HepG2 (cell line): ENCODE results near the gene SHROOM1. TPM values are rescaled to one million over a fixed set of nuclear protein-coding genes. Genes with fewer than 3 reads are reported as not detected.

Source experiments
- ATAC-seq: fragments of 200-7000 bp; cut with Tn5 transposase; 3 replicates; pipeline ENCODE4 v1.9.1; 2020; ENCODE audit warnings: mild to moderate bottlenecking, moderate library complexity
- BruUV-seq: library from RNA; stranded (reverse); fragments of 400-500 nt; replicated peaks from 2 replicates; lab custom pipeline; 2021; lab: Mats Ljungman, UMichigan
- CTCF ChIA-PET: fragments of 300-600 bp; formaldehyde crosslinking; extraction: SDS; loops from one replicate; lab custom pipeline; 2021; ENCODE audit warnings: low total read pairs, inconsistent platforms, low intra/inter-chr PET ratio; lab: Yijun Ruan, JAX
- POLR2A ChIA-PET: fragments of 350-600 bp; sonication (Branson Sonifier 250); formaldehyde crosslinking; loops from one replicate; lab custom pipeline; 2020; ENCODE audit warnings: antibody characterized with exemption, inconsistent platforms; lab: Yijun Ruan, JAX
- DNase-seq: peaks from one replicate; pipeline ENCODE4 v3.0.0-alpha.2; 2015; ENCODE audit warnings: low spot score
- FAIRE-seq: peaks from 3 replicates; lab custom pipeline; 2011; peaks lifted over from hg19 to GRCh38; lab: Jason Lieb, UNC
- H2AFZ ChIP-seq: one replicate; pipeline ENCODE4 v1.6.1; 2011; ENCODE audit warnings: low read length, inconsistent platforms
- H3K27ac ChIP-seq: fragments of 300-600 bp; 3 replicates; pipeline ENCODE4 v1.8.0; 2011; ENCODE audit warnings: mixed run types, mild to moderate bottlenecking, mixed read lengths, low read length, inconsistent platforms; ENCODE audit not compliant: insufficient read depth; ENCODE audit errors: extremely low read length
- H3K27me3 ChIP-seq, 2 experiments: fragments of 200-600 bp in 1 of 2; 2 replicates in 1 of 2; 3 replicates in 1 of 2; pipeline versions ENCODE4 v1.6.0 to v1.8.0; 2011; ENCODE audit warnings: low read length in 2 of 2, mild to moderate bottlenecking in 2 of 2, moderate library complexity in 2 of 2, inconsistent platforms in 1 of 2; ENCODE audit not compliant: insufficient read depth in 2 of 2, control insufficient read depth in 1 of 2
- H3K36me3 ChIP-seq, 2 experiments: fragments of 200-600 bp in 1 of 2; replicated peaks in 1 of 2; 2 replicates in 1 of 2; 3 replicates in 1 of 2; pipeline versions ENCODE4 v1.5.1 to v1.8.0; 2011; ENCODE audit warnings: low read length in 2 of 2, inconsistent platforms in 1 of 2; ENCODE audit not compliant: insufficient read depth in 2 of 2, control insufficient read depth in 1 of 2
- H3K4me1 ChIP-seq: 2 replicates; pipeline ENCODE4 v1.5.1; 2012; ENCODE audit warnings: low read length, inconsistent platforms; ENCODE audit not compliant: insufficient read depth
- H3K4me2 ChIP-seq: 2 replicates; pipeline ENCODE4 v1.6.0; 2011; ENCODE audit warnings: low read depth, low read length, inconsistent platforms
- H3K4me3 ChIP-seq, 3 experiments: fragments of 200-600 bp in 1 of 3; sonication (generic), shearing (Covaris generic) in 1 of 3; replicated peaks in 1 of 3; 2 replicates each; pipeline ENCODE4 v1.5.1; 2011 to 2016; ENCODE audit warnings: low read length in 3 of 3, inconsistent platforms in 2 of 3, low read depth in 2 of 3, mild to moderate bottlenecking in 2 of 3, control low read depth in 1 of 3, mixed read lengths in 1 of 3; ENCODE audit not compliant: insufficient read depth in 1 of 3
- H3K79me2 ChIP-seq: one replicate; pipeline ENCODE4 v1.6.1; 2011; ENCODE audit warnings: low read length, inconsistent platforms; ENCODE audit not compliant: insufficient read depth
- H3K9ac ChIP-seq: 2 replicates; pipeline ENCODE4 v1.6.0; 2011; ENCODE audit warnings: mild to moderate bottlenecking, low read depth, low read length, inconsistent platforms; ENCODE audit not compliant: insufficient read depth
- H3K9me3 ChIP-seq: 2 replicates; pipeline ENCODE4 v1.5.1; 2012; ENCODE audit warnings: mild to moderate bottlenecking, low read length
- H4K20me1 ChIP-seq: 2 replicates; pipeline ENCODE4 v1.6.0; 2011; ENCODE audit warnings: inconsistent platforms, mild to moderate bottlenecking, low read length, moderate library complexity; ENCODE audit not compliant: insufficient read depth
- ELF3 ChIP-seq: IDR thresholded peaks from 2 replicates; pipeline ENCODE4 v1.6.1; 2016; ENCODE audit warnings: missing genetic modification reagents, missing compliant biosample characterization
- MYNN ChIP-seq: sonication (generic); formaldehyde crosslinking; IDR thresholded peaks from 2 replicates; pipeline ENCODE4 v1.4.0; 2020; ENCODE audit warnings: mild to moderate bottlenecking, low read depth, missing genetic modification reagents
- PAXIP1 ChIP-seq: sonication (generic); formaldehyde crosslinking; conservative IDR thresholded peaks from 2 replicates; pipeline ENCODE4 v1.4.0; 2020; ENCODE audit warnings: mild to moderate bottlenecking, missing genetic modification reagents, moderate library complexity
- PBX3 ChIP-seq: sonication (generic); formaldehyde crosslinking; IDR thresholded peaks from 2 replicates; pipeline ENCODE4 v1.8.1; 2023; ENCODE audit warnings: missing genetic modification reagents, inconsistent platforms, borderline replicate concordance
- PHF8 ChIP-seq: sonication (generic); formaldehyde crosslinking; IDR thresholded peaks from 2 replicates; pipeline ENCODE4 v1.5.0; 2020; ENCODE audit warnings: missing genetic modification reagents
- SP140L ChIP-seq: sonication (generic); formaldehyde crosslinking; IDR thresholded peaks from 2 replicates; pipeline ENCODE4 v1.4.0; 2020; ENCODE audit warnings: missing genetic modification reagents, borderline replicate concordance
- U2AF2 ChIP-seq: fragments of 200-400 bp; formaldehyde crosslinking; IDR thresholded peaks from 2 replicates; pipeline ENCODE4 v1.6.1; 2017; ENCODE audit warnings: low read depth, mild to moderate bottlenecking, low read length
- ZC3H13 ChIP-seq: sonication (generic); formaldehyde crosslinking; IDR thresholded peaks from 2 replicates; pipeline ENCODE4 v1.8.1; 2023; ENCODE audit warnings: mild to moderate bottlenecking, missing genetic modification reagents, moderate library complexity
- ZNF674 ChIP-seq: sonication (generic); formaldehyde crosslinking; IDR thresholded peaks from 2 replicates; pipeline ENCODE4 v1.5.0; 2020; ENCODE audit warnings: low read depth, mild to moderate bottlenecking, missing genetic modification reagents
- ZNF747 ChIP-seq: sonication (generic); formaldehyde crosslinking; IDR thresholded peaks from 2 replicates; pipeline ENCODE4 v1.8.1; 2023; ENCODE audit warnings: missing genetic modification reagents, mild to moderate bottlenecking, borderline replicate concordance
- ZSCAN29 ChIP-seq: sonication (generic); formaldehyde crosslinking; conservative IDR thresholded peaks from 2 replicates; pipeline ENCODE4 v1.4.0; 2020; ENCODE audit warnings: mild to moderate bottlenecking, missing genetic modification reagents
- WGBS: methylation state at CpG from one replicate; pipeline ENCODE4 v1.1.6; 2017; ENCODE audit warnings: low lambda C conversion rate; 5-methylcytosine and 5-hydroxymethylcytosine counted together
- in situ Hi-C: cut with HindIII; loops from 2 replicates; pipeline ENCODE4 v1.10.0; 2017; ENCODE audit warnings: low pct_unique_long_range_greater_than_20kb; ENCODE audit not compliant: extremely low pct_ligation_motif_present
- intact Hi-C: fragments of 100-400 bp; cut with micrococcal nuclease; formaldehyde crosslinking; loops from one replicate; pipeline ENCODE4 v1.10.0; 2022; ENCODE audit not compliant: unreplicated experiment
- polyA plus RNA-seq, 8 experiments: library from polyadenylated mRNA; depleted of rRNA in 3 of 8; stranded (reverse) in 7 of 8; unstranded in 1 of 8; fragments of >200 nt; fragmentation: Illumina TruSeq in 4 of 8; extraction: Trizol in 4 of 8; gene quantifications; 2 replicates each; pipeline versions ENCODE4 v1.2.1 to v1.2.3, GENCODE V29; 2011 to 2016; ENCODE audit warnings: low read depth in 4 of 8, missing spikeins in 1 of 8, mixed read lengths in 1 of 8; ENCODE audit not compliant: insufficient read depth in 1 of 8
- total RNA-seq, 5 experiments: library from RNA; depleted of rRNA; stranded (reverse); fragments of >200 nt; fragmentation: Illumina TruSeq; extraction: Trizol; gene quantifications; 2 replicates each; pipeline ENCODE4 v1.2.3, GENCODE V29; 2016; ENCODE audit warnings: low read depth in 1 of 5
- TF ChIP-seq, protein P1 (sequence below): sonication (generic); formaldehyde crosslinking; IDR thresholded peaks from 2 replicates; pipeline ENCODE4 v1.5.0; 2020; ENCODE audit warnings: missing genetic modification reagents

The SHROOM1 gene
- total and polyA plus RNA-seq, 2 of the 13 experiments (the other 11 are each of a cell fraction or from before 2014, with no cell fraction given): 18.2 to 25.7 TPM

DNA sequence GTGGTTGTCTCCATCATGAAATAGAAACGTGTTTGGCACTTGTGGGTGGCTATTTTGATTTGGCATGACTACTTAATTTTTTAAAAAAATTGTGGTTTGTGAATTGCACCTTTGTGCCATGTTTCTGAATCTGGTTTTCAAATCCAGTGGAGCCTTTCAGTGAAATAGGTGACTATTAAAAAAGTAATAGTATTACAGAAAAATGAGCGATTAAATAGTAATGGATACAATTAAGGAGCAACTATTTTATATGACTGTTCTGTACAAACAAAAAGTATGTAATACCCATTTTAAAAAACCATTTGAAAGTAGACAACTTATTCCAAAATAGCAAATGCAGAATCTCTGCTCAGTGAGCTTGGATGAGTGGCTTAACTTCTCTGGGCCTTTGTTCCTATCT, 14.4 kb downstream of the SHROOM1 start:
- no peaks in the 10 kb centered on the region for H3K9me3 ChIP-seq
- H3K9ac ChIP-seq: no peak overlapping the region
- DNase-seq (no peak), FAIRE-seq (no peak), ATAC-seq (no peak)
- in situ Hi-C loops: loop anchor here (5.0 kb wide), 1 partner anchor 44 kb away; no protein-coding TSS in a partner anchor
- no peak overlapping the region for H3K4me3 ChIP-seq
- no peak overlapping the region for H3K27ac ChIP-seq
- H3K27me3 ChIP-seq: no peaks in the 10 kb centered on the region
- no peak overlapping the region for H2AFZ ChIP-seq
- no peaks in the 10 kb centered on the region for H3K79me2 ChIP-seq
- H3K4me1 ChIP-seq: peaks cover 58% of the 10 kb centered on the region
- intact Hi-C loops: no loop called here
- TF ChIP-seq MYNN (no peak), U2AF2 (no peak), PBX3 (CRISPR knock-in tag) (no peak), PHF8 (CRISPR knock-in tag) (no peak), PAXIP1 (no peak), ZNF674 (CRISPR knock-in tag) (no peak), ZNF747 (CRISPR knock-in tag) (no peak), SP140L (no peak), ZSCAN29 (CRISPR knock-in tag) (no peak), ZC3H13 (CRISPR knock-in tag) (no peak), ELF3 (CRISPR knock-in tag) (no peak)
- TF ChIP-seq, protein P1, sequence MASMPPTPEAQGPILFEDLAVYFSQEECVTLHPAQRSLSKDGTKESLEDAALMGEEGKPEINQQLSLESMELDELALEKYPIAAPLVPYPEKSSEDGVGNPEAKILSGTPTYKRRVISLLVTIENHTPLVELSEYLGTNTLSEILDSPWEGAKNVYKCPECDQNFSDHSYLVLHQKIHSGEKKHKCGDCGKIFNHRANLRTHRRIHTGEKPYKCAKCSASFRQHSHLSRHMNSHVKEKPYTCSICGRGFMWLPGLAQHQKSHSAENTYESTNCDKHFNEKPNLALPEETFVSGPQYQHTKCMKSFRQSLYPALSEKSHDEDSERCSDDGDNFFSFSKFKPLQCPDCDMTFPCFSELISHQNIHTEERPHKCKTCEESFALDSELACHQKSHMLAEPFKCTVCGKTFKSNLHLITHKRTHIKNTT (CRISPR knock-in tag): no peak
- no peak overlapping the region for H3K4me2 ChIP-seq
- POLR2A ChIA-PET: interaction anchor here (1.5 to 6.7 kb wide), 2 partner anchors 7 to 24 kb away, joined by 3 to 176 read pairs; no protein-coding TSS in a partner anchor
- 86% methylated on average over 2 of the region's 2 CpGs for WGBS
- BruUV-seq: no TSS peak
- no peaks in the 10 kb centered on the region for H3K36me3 ChIP-seq
- no peaks in the 10 kb centered on the region for H4K20me1 ChIP-seq
- CTCF ChIA-PET: no interaction called here
